LHCN-M2 (cell line): ENCODE results near the gene SH3BGR. TPM values are rescaled to one million over a fixed set of nuclear protein-coding genes. Genes with fewer than 3 reads are reported as not detected.
"Not testable (repeated sequence)": the region's sequence is repeated elsewhere in the genome, so short reads cannot be mapped to it uniquely, and the experiment has no call there.

Experiments
- DNase-seq: peaks from one replicate; pipeline ENCODE4 v3.0.0-alpha.2; 2012; ENCODE audit warnings: low read depth
- total RNA-seq: library from RNA; depleted of rRNA; stranded (reverse); fragments of >200 nt; gene quantifications from 2 replicates; pipeline ENCODE4 v1.2.3, GENCODE V29; 2014

SH3BGR gene
- total RNA-seq, 1 experiment from 2014 or later, result 4.2 TPM

- DNase-seq, result no peak
Measured at GRCh38 chr21:39515684-39516472, 64.1 kb downstream of the SH3BGR start.

GRCh38 chr21:39518055-39518846 is 66.5 kb downstream of the SH3BGR start:
- peak; percentile 44 for DNase-seq

GRCh38 chr21:39518847-39519210 is 67.1 kb downstream of the SH3BGR start:
- no peak for DNase-seq

- no peak for DNase-seq
Measured at GRCh38 chr21:39519835-39520234, 68.1 kb downstream of the SH3BGR start.

- peak; percentile 10 for DNase-seq
Measured at GRCh38 chr21:39523399-39523798, 71.6 kb downstream of the SH3BGR start.

GRCh38 chr21:39523915-39524314 is 72.1 kb downstream of the SH3BGR start:
- no peak for DNase-seq

GRCh38 chr21:39525129-39525528 is 73.4 kb downstream of the SH3BGR start:
- no peak for DNase-seq

- no peak for DNase-seq
Measured at GRCh38 chr21:39525601-39526000, 73.8 kb downstream of the SH3BGR start.

GRCh38 chr21:39527067-39527595 is 75.4 kb downstream of the SH3BGR start:
- DNase-seq, result no peak

- no peak for DNase-seq
Measured at GRCh38 chr21:39527664-39528381, 76.1 kb downstream of the SH3BGR start.

GRCh38 chr21:39529026-39529425 is 77.3 kb downstream of the SH3BGR start:
- peak; percentile 12 for DNase-seq

GRCh38 chr21:39531064-39531463 is 79.3 kb downstream of the SH3BGR start:
- no peak for DNase-seq

- DNase-seq, result no peak
Measured at GRCh38 chr21:39531840-39532239, 80.1 kb downstream of the SH3BGR start.

- no peak for DNase-seq
Measured at GRCh38 chr21:39533545-39534380, 82.0 kb downstream of the SH3BGR start.

GRCh38 chr21:39535646-39536437 is 84.1 kb downstream of the SH3BGR start:
- DNase-seq, result no peak

GRCh38 chr21:39536835-39537234 is 85.1 kb downstream of the SH3BGR start:
- no peak for DNase-seq

GRCh38 chr21:39537571-39537970 is 85.8 kb downstream of the SH3BGR start:
- no peak for DNase-seq

- no peak for DNase-seq
Measured at GRCh38 chr21:39538453-39539042, 86.8 kb downstream of the SH3BGR start.

- not testable (repeated sequence) for DNase-seq
Measured at GRCh38 chr21:39540367-39540766, 88.6 kb downstream of the SH3BGR start.

GRCh38 chr21:39542736-39543135 is 91.0 kb downstream of the SH3BGR start:
- no peak for DNase-seq
